ENCODE data around the gene CTDSP1. TPM values are rescaled to one million over a fixed set of nuclear protein-coding genes. Genes with fewer than 3 reads are reported as not detected.

CTDSP1 gene
- total and polyA plus RNA-seq, 7 donors = 75.1 to 120 (median 82.6) TPM

GRCh38 chr2:218367415-218368149 lies 32.1 kb upstream of the CTDSP1 start:
- Histone ChIP-seq H3K27ac (peak overlapping the region; percentile 77 to 87 (median 82)), H3K36me3 (no peaks in the 10 kb centered on the region), H3K4me1 (peaks cover 0 to 30% (median 21%) of the 10 kb centered on the region in 4 donors), H3K27me3 (no peaks in the 10 kb centered on the region), H3K4me3 (peak overlapping the region; percentile 39 to 55 (median 49)), H3K9me3 (peaks cover 0 to 5% (median 4%) of the 10 kb centered on the region in 4 donors)
- WGBS, 2 donors = 3% methylated on average over 60 of the region's 60 CpGs
- TF ChIP-seq CTCF (IDR thresholded peaks at IDR 0.05) (no peak), POLR2A (IDR thresholded peaks at IDR 0.05) (peak; percentile 81 to 89), EP300 (IDR thresholded peaks at IDR 0.05) (peak in 1 of 4 donors; percentile 41), POLR2AphosphoS5 (IDR thresholded peaks at IDR 0.05) (peak; percentile 90 to 97 (median 96))
- DNase-seq = peak; percentile 94
- intact Hi-C loops (cut with DNase I) = loop anchor here (2.0 to 5.0 kb wide), 3 partner anchors 29 to 75 kb away; partner anchors contain the start of gene TMBIM1

GRCh38 chr2:218368150-218368528 lies 31.5 kb upstream of the CTDSP1 start:
- no peak for TF ChIP-seq CTCF (IDR thresholded peaks at IDR 0.05)
- no peaks in the 10 kb centered on the region for H3K27me3 ChIP-seq
- peak overlapping the region; percentile 77 to 87 (median 82) for H3K27ac ChIP-seq
- peak overlapping the region; percentile 39 to 55 (median 49) for H3K4me3 ChIP-seq
- H3K9me3 ChIP-seq = peaks cover 0 to 5% (median 4%) of the 10 kb centered on the region in 4 donors
- H3K36me3 ChIP-seq = no peaks in the 10 kb centered on the region
- no peak for DNase-seq
- 50 to 53% methylated on average over 21 of the region's 21 CpGs for WGBS, 2 donors
- intact Hi-C loops (cut with DNase I) = loop anchor here (2.0 to 5.0 kb wide), 3 partner anchors 29 to 76 kb away; partner anchors contain the start of gene TMBIM1
- H3K4me1 ChIP-seq = peaks cover 0 to 30% (median 21%) of the 10 kb centered on the region in 4 donors

- Histone ChIP-seq H3K27me3 (no peaks in the 10 kb centered on the region), H3K4me1 (peaks cover 0 to 30% (median 21%) of the 10 kb centered on the region in 4 donors), H3K9me3 (peaks cover 0 to 5% (median 4%) of the 10 kb centered on the region in 4 donors), H3K36me3 (no peaks in the 10 kb centered on the region), H3K27ac (peak overlapping the region; percentile 77 to 87 (median 82)), H3K4me3 (peak overlapping the region in 3 of 4 donors; percentile 44 to 55 (median 54))
- no peak for TF ChIP-seq POLR2A (IDR thresholded peaks at IDR 0.05)
- TF ChIP-seq POLR2AphosphoS5 (IDR thresholded peaks at IDR 0.05) = peak; percentile 41 to 66 (median 54)
- no peak for TF ChIP-seq EP300 (IDR thresholded peaks at IDR 0.05)
- peak in 1 of 4 experiments; percentile 24 for TF ChIP-seq CTCF (IDR thresholded peaks at IDR 0.05)
- WGBS, 2 donors = 28 to 47% methylated on average over 27 of the region's 27 CpGs
- DNase-seq = peak; percentile 88
- intact Hi-C loops (cut with DNase I) = loop anchor here (2.0 to 5.0 kb wide), 3 partner anchors 28 to 76 kb away; partner anchors contain the start of gene TMBIM1
Measured at GRCh38 chr2:218368621-218369153, 31.0 kb upstream of the CTDSP1 start.

- peaks cover 0 to 30% (median 21%) of the 10 kb centered on the region in 4 donors for H3K4me1 ChIP-seq
- 16 to 41% methylated on average over 2 of the region's 2 CpGs for WGBS, 2 donors
- TF ChIP-seq POLR2A (IDR thresholded peaks at IDR 0.05) (no peak), POLR2AphosphoS5 (IDR thresholded peaks at IDR 0.05) (peak in 1 of 4 donors; percentile 1)
- no peak overlapping the region for H3K4me3 ChIP-seq
- peaks cover 0 to 5% (median 4%) of the 10 kb centered on the region in 4 donors for H3K9me3 ChIP-seq
- no peaks in the 10 kb centered on the region for H3K27me3 ChIP-seq
- no peak for DNase-seq
- intact Hi-C loops (cut with DNase I) = loop anchor here (2.0 to 5.0 kb wide), 3 partner anchors 27 to 77 kb away; partner anchors contain the start of gene TMBIM1
- no peaks in the 10 kb centered on the region for H3K36me3 ChIP-seq
- peak overlapping the region; percentile 77 to 87 (median 82) for H3K27ac ChIP-seq
Measured at GRCh38 chr2:218369330-218369729, 30.3 kb upstream of the CTDSP1 start.
